IPS DF 6.9 (cell line): ENCODE data around the gene DNLZ.

Experiments
- DNase-seq: peaks from one replicate; pipeline ENCODE4 v3.0.0-alpha.2; 2013; ENCODE audit warnings: low read depth, low spot score
- H3K27ac ChIP-seq: one replicate; pipeline ENCODE4 v1.5.1; 2013; ENCODE audit warnings: low read length, control low read depth
- H3K27me3 ChIP-seq: 2 replicates; pipeline ENCODE4 v1.6.1; 2013; ENCODE audit warnings: mild to moderate bottlenecking, low read length; ENCODE audit not compliant: control insufficient read depth, insufficient read depth
- H3K36me3 ChIP-seq: 2 replicates; pipeline ENCODE4 v1.6.1; 2013; ENCODE audit warnings: low read length; ENCODE audit not compliant: control insufficient read depth, insufficient read depth
- H3K4me1 ChIP-seq: 2 replicates; pipeline ENCODE4 v1.6.1; 2013; ENCODE audit warnings: low read length; ENCODE audit not compliant: control insufficient read depth, insufficient read depth
- H3K4me3 ChIP-seq: 2 replicates; pipeline ENCODE4 v1.5.1; 2013; ENCODE audit warnings: mild to moderate bottlenecking, low read length
- H3K9me3 ChIP-seq: 2 replicates; pipeline ENCODE4 v1.6.1; 2013; ENCODE audit warnings: low read length, inconsistent platforms; ENCODE audit not compliant: control insufficient read depth, insufficient read depth
- WGBS: extraction: QIAGEN DNeasy Blood & Tissue Kit; methylation state at CpG from one replicate; pipeline ENCODE4 v1.1.7; 2013; ENCODE audit warnings: mixed read lengths, missing lambda C conversion rate; ENCODE audit not compliant: insufficient read length, insufficient coverage; 5-methylcytosine and 5-hydroxymethylcytosine counted together

Gene DNLZ

GRCh38 chr9:136376457-136376856 lies 12.9 kb upstream of the DNLZ start:
- no peaks in the 10 kb centered on the region for H3K9me3 ChIP-seq
- no peak overlapping the region for H3K4me3 ChIP-seq
- no CpG with 5 or more reads among the region's 8 CpGs for WGBS
- peaks cover 35% of the 10 kb centered on the region for H3K36me3 ChIP-seq
- no peak overlapping the region for H3K27ac ChIP-seq
- DNase-seq = no peak
- no peaks in the 10 kb centered on the region; the same call in 1 of the 2 replicates for H3K4me1 ChIP-seq
- no peaks in the 10 kb centered on the region for H3K27me3 ChIP-seq

DNA sequence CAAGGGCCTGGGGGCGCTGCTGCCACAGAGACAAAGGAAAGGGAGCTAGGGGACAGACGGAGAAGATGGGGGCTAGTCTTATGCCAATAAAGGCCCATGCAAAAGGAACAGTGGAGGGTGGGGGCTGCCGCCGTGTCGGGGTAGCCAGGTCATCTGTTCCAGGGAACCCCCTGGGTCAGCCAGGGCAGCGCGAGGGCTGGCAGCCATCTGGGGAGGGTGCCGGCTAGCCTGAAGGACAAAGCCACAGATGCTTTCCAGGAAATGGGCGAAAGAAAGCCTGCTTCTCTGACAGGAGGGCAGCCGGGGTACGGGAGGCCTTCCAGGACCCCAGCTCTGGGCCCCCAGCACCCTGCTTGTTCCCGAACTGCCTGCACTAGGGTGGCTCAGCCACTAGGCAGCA lies 11.6 kb upstream of the DNLZ start:
- H3K36me3 ChIP-seq = peaks cover 25% of the 10 kb centered on the region
- no peak overlapping the region for H3K4me3 ChIP-seq
- no peak for DNase-seq
- no CpG with 5 or more reads among the region's 12 CpGs for WGBS
- H3K4me1 ChIP-seq = no peaks in the 10 kb centered on the region; the same call in 1 of the 2 replicates
- H3K27ac ChIP-seq = no peak overlapping the region
- H3K27me3 ChIP-seq = no peaks in the 10 kb centered on the region
- no peaks in the 10 kb centered on the region for H3K9me3 ChIP-seq

- DNase-seq = no peak
- H3K4me1 ChIP-seq = no peaks in the 10 kb centered on the region; the same call in 1 of the 2 replicates
- whole genome bisulfite sequencing = no CpG with 5 or more reads among the region's 14 CpGs
- no peak overlapping the region for H3K27ac ChIP-seq
- no peaks in the 10 kb centered on the region for H3K9me3 ChIP-seq
- H3K4me3 ChIP-seq = no peak overlapping the region
- peaks cover 18% of the 10 kb centered on the region; the same call in 1 of the 2 replicates for H3K36me3 ChIP-seq
- no peaks in the 10 kb centered on the region for H3K27me3 ChIP-seq
Measured at GRCh38 chr9:136374183-136374575, 10.6 kb upstream of the DNLZ start.

DNA sequence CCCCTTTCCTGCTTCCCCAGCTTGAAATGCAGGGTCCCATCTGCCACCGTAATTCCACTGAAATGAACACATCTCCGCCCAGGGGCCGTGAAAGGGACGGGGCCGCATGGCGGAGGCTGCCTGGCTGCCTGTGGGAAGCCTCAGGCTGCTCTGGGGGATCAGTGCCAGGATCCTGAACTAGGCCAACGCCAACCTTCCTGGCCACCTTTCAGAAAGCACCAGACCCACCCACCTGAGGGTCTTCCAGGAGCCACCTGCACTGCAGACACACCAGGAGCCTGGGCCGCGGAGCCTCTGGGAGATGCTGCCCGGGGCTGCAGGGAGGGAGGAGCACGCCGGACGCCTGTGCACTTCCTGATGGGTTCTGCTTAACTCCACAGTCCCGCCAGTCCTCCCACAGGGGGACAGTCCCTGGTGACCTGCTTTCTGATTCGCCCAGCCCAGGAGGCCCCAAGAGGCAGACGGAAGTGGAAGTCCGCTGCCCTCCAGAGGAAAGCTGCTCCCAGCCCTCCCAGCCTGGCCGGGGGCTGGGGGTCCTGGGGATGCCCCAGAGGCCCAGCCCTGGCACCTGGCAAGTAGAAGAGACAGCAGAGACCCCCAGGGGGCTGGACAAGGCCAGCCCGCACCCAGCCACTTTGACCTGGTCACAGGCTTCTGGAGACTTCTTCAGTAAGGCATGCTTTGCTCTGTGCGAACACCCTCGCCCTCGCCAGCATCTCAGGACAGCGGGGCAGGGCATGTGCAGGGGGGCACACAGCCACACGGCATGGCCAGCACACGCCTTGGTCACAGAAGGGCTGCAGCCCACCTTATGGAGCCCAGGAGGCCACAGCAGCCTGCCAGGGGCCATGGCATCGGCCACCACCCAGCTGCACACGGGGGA lies 10.0 kb upstream of the DNLZ start, which contains the start of gene CARD9:
CARD9 (minus strand) TSS at position 370 of the 883 bp plus-strand sequence. CDS start 1,591 bp downstream, outside the sequence.
- Histone ChIP-seq H3K9me3 (no peaks in the 10 kb centered on the region), H3K4me1 (no peaks in the 10 kb centered on the region; the same call in 1 of the 2 replicates), H3K27me3 (no peaks in the 10 kb centered on the region), H3K27ac (no peak within 1 kb of the TSS), H3K4me3 (no peak within 1 kb of the TSS), H3K36me3 (peaks cover 12% of the 10 kb centered on the region; the same call in 1 of the 2 replicates)
- WGBS = no CpG with 5 or more reads among the region's 27 CpGs
- DNase-seq = no peak

DNA sequence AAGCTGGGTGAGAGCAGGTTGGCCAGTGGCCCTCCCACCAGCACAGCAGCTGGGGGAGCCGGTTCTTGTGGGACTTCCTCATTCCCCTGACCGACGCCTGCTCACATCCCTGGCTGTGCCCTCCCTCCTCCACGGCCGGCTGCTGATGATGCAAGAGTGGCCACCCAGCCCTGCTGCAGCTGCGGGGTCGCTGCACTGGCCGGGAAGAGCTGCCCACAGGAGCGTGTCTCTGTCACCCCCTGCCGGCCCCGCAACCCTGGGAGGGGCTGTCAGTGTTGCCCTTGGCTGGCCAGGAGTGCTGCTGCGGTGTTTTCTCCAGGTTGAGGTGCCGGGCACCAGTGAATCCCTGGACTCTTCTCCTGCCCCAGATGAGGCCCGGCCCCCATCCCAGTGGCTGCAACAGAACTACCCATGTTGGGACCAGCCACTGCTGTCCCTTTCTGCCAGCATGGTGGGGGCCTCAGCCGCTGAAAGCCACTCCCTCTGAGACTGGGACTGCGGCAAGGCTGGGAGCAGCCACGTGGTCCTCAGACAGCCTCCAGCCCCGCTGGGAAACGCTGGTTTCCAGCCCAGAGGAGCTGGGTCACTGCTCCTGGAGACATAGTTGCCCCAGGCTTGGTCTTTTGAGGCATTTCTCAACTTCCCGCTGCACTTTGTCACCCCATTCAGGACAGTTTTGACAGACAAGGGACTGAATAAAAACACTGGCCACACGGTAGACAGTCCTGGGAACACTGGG lies 9.2 kb upstream of the DNLZ start:
- no peaks in the 10 kb centered on the region for H3K9me3 ChIP-seq
- no peaks in the 10 kb centered on the region for H3K27me3 ChIP-seq
- no peak overlapping the region for H3K4me3 ChIP-seq
- peaks cover 12% of the 10 kb centered on the region; the same call in 1 of the 2 replicates for H3K36me3 ChIP-seq
- DNase-seq = no peak
- H3K27ac ChIP-seq = no peak overlapping the region
- whole genome bisulfite sequencing = no CpG with 5 or more reads among the region's 21 CpGs
- no peaks in the 10 kb centered on the region for H3K4me1 ChIP-seq

DNA sequence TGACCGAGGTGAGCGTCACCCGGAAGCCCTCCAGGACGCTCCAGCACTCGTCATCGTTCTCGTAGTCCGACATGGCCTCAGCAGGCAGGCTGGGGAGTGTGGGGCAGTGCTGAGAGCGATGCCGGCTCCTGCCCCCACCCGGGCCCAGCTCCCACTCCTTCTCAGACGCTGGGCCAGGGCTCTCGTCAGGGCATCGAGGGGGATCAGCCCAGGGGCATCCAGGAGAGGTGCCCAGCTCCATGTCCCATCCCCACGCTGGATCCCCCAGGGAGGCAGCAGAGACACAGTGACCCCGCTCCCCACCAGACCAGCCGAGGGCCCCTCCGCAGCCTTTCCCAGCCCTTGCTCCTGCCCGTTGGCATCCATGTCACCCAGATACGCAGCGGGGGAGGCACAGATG lies 8.5 kb upstream of the DNLZ start:
- Histone ChIP-seq H3K27me3 (no peaks in the 10 kb centered on the region), H3K4me1 (no peaks in the 10 kb centered on the region), H3K27ac (no peak overlapping the region), H3K9me3 (no peaks in the 10 kb centered on the region), H3K36me3 (peaks cover 7% of the 10 kb centered on the region; the same call in 1 of the 2 replicates), H3K4me3 (no peak overlapping the region)
- WGBS = no CpG with 5 or more reads among the region's 21 CpGs
- no peak for DNase-seq

DNA sequence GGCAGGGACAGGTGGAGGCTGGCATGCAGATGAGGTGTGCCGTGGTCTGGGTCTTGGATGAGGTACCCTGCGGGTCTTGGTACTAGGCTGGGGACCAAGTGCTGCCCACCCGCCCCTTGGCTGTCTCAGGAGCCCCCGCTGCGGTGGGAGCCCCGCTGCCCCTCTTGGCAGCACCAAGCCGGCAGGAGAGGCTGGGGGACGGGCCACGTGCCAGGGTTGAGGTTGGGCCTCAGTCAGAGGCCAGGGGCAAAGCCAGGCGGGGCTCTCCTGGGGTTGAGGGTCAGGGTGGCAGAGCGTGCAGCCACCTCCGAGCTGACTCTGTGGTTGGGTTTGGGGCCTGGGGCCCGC lies 8.0 kb upstream of the DNLZ start:
- Histone ChIP-seq H3K27ac (no peak overlapping the region), H3K4me3 (no peak overlapping the region), H3K9me3 (no peaks in the 10 kb centered on the region), H3K36me3 (peaks cover 7% of the 10 kb centered on the region; the same call in 1 of the 2 replicates), H3K4me1 (no peaks in the 10 kb centered on the region), H3K27me3 (no peaks in the 10 kb centered on the region)
- DNase-seq = no peak
- WGBS = no CpG with 5 or more reads among the region's 13 CpGs

GRCh38 chr9:136370687-136371532 lies 7.4 kb upstream of the DNLZ start:
- Histone ChIP-seq H3K9me3 (no peaks in the 10 kb centered on the region), H3K4me1 (no peaks in the 10 kb centered on the region), H3K4me3 (no peak overlapping the region), H3K27ac (no peak overlapping the region), H3K36me3 (peaks cover 6% of the 10 kb centered on the region; the same call in 1 of the 2 replicates), H3K27me3 (no peaks in the 10 kb centered on the region)
- no CpG with 5 or more reads among the region's 54 CpGs for WGBS
- no peak for DNase-seq

DNA sequence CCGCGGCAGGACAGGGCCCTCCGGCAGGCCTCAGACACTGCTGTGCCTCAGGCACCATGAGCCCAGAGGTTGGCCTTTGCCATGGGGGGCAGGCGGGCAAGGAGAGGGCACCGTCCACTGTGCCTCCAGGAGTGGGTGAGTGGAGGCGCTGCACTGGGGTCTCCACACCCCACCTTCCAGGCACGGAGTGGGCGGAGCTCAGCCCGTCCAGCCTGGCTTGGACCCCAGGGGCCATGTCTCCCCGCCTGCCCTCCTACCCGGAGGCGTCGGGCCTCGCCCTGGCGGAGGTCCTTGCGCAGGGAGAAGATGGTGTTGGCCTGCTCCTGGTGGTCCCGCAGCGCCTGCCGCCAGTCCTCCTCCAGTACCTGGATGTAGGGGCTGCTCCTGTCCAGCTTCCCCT lies 6.5 kb upstream of the DNLZ start:
- no peak overlapping the region for H3K27ac ChIP-seq

DNA sequence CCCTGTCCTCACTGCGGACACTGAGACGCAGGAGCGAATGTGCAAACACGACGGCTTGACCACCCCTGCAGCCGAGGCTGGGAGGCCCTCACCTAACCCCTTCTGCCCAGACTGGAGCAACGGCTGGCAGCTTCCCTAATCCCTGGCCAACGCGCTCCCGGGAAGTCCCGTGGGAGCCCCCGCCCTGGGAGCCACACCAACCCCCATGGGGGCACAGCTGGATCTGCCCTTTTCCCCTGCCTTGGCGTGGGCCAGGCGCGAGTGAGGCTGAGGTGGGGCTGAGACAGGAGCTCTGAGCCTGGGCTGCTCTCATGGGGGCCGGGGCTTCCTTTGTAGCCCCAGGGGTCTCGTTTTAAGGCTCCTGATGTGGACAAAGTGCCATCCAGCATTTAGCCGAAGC lies 4.6 kb upstream of the DNLZ start:
- Histone ChIP-seq H3K9me3 (no peaks in the 10 kb centered on the region), H3K27ac (no peak overlapping the region), H3K4me3 (no peak overlapping the region), H3K36me3 (no peaks in the 10 kb centered on the region; the same call in 1 of the 2 replicates), H3K4me1 (no peaks in the 10 kb centered on the region), H3K27me3 (no peaks in the 10 kb centered on the region)
- no peak for DNase-seq
- WGBS = no CpG with 5 or more reads among the region's 18 CpGs

More for the DNA sequence above, 6.5 kb upstream of the DNLZ start:
- H3K4me3 ChIP-seq = no peak overlapping the region
- no peaks in the 10 kb centered on the region for H3K4me1 ChIP-seq
- H3K27me3 ChIP-seq = no peaks in the 10 kb centered on the region
- no CpG with 5 or more reads among the region's 19 CpGs for WGBS
- no peak for DNase-seq
- H3K36me3 ChIP-seq = no peaks in the 10 kb centered on the region; the same call in 1 of the 2 replicates
- H3K9me3 ChIP-seq = no peaks in the 10 kb centered on the region
